Astrocyte of the cerebellum (primary cell): ENCODE measurements around the gene CLIP3.
A peak's percentile ranks its signal among the peaks of the same experiment; 100 is the strongest.

Experiments used
- DNase-seq: peaks from one replicate; pipeline ENCODE4 v3.0.0-alpha.2; 2011; ENCODE audit warnings: low read depth
- H3K4me3 ChIP-seq: 2 replicates; pipeline ENCODE4 v1.5.1; 2011; ENCODE audit warnings: mild to moderate bottlenecking, low read depth, low read length, moderate library complexity
- in situ Hi-C: cut with HindIII; loops from 2 replicates; pipeline ENCODE4 v1.10.0; 2017; ENCODE audit warnings: low sequenced_read_pairs
- TF ChIP-seq, protein P1 (sequence below): IDR thresholded peaks from 2 replicates; pipeline ENCODE4 v1.5.1; 2012; ENCODE audit warnings: low read length, low read depth, moderate library complexity, mild to moderate bottlenecking; ENCODE audit errors: missing control alignments

The CLIP3 gene

DNA sequence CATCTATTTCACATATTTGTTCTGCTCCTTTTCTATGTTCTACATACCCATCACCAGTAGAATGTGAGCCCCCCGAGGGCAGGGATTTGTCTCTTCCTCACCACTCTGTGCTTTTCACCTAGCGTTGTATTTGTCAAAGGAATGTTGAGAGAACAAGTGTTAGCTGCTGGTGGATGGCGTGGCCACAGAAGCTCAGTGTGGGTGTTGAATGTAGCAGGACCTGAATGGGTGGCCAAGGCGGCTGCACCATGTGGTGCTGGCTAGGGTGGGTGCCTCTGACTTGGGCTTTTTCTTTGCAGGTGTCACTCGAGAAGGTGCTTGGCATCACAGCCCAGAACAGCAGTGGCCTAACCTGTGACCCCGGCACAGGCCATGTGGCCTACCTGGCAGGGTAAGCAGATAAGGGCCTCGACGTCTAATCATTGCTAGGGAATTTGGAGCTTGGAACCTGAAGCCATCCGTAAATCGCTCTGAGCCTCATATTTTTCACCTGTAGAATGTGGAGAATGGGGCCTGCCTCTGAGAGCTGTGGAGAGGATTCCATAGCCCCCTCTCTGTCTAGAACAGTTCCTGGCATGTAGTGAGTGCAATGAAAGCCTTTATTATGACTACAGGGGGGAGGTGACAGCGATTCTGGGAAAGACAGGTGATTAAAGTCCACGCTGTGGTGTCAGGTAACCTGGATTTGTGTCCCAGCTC is 26.0 kb upstream of the CLIP3 start:
- H3K4me3 ChIP-seq: no peak overlapping the region
- TF ChIP-seq, protein P1, sequence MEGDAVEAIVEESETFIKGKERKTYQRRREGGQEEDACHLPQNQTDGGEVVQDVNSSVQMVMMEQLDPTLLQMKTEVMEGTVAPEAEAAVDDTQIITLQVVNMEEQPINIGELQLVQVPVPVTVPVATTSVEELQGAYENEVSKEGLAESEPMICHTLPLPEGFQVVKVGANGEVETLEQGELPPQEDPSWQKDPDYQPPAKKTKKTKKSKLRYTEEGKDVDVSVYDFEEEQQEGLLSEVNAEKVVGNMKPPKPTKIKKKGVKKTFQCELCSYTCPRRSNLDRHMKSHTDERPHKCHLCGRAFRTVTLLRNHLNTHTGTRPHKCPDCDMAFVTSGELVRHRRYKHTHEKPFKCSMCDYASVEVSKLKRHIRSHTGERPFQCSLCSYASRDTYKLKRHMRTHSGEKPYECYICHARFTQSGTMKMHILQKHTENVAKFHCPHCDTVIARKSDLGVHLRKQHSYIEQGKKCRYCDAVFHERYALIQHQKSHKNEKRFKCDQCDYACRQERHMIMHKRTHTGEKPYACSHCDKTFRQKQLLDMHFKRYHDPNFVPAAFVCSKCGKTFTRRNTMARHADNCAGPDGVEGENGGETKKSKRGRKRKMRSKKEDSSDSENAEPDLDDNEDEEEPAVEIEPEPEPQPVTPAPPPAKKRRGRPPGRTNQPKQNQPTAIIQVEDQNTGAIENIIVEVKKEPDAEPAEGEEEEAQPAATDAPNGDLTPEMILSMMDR: no peak
- in situ Hi-C loops: no loop called here
- DNase-seq: no peak

DNA sequence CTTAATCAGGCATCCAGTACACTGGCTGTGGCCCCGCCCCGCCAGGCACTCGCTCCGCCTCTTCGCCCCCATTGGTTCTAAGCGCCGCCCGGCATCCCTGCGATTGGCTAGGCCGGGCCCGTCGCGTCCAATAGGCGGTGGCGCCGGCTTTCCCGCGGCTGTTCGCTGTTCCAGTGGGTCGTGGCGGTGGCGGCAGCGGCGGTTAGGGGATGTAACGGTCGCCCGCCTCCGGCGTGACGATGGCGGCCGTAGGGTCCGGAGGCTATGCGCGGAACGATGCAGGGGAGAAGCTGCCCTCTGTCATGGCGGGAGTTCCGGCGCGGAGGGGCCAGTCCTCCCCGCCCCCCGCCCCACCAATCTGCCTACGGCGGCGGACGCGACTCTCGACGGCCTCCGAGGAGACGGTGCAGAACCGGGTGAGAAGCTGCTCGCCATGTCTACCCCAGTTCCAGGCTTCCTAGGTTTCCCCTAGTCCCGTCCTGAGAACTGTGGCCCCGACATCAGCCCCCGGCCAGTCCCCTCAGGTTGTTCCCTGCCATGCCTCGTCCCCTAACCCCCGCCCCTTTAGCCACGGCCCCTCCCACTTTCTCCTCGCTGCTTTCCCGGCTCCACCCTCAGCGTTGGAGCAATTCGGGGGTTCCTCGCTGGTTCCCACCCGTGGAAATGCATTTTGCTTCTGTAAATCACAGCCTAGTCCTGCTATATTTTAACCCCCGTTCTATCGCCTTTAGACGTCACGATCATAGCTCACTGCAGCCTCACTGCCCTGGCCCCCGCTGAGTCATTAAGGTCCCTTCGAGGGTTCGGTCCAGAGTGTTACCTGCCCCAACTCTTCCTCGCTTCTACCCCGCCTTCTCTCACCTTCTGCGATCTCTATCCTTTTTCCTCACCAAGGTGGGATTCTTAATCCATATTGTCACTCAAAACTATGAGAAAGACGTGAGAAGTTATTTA is 22.3 kb upstream of the CLIP3 start, which contains the start of gene WDR62:
Gene WDR62 (plus strand): TSS at position 165 of the 954 bp plus-strand sequence. CDS start 75 bp downstream, at position 240.
- no peak for DNase-seq
- peak within 1 kb of the TSS; percentile 53 for H3K4me3 ChIP-seq
- TF ChIP-seq, protein P1: no peak
- in situ Hi-C loops: no loop called here

DNA sequence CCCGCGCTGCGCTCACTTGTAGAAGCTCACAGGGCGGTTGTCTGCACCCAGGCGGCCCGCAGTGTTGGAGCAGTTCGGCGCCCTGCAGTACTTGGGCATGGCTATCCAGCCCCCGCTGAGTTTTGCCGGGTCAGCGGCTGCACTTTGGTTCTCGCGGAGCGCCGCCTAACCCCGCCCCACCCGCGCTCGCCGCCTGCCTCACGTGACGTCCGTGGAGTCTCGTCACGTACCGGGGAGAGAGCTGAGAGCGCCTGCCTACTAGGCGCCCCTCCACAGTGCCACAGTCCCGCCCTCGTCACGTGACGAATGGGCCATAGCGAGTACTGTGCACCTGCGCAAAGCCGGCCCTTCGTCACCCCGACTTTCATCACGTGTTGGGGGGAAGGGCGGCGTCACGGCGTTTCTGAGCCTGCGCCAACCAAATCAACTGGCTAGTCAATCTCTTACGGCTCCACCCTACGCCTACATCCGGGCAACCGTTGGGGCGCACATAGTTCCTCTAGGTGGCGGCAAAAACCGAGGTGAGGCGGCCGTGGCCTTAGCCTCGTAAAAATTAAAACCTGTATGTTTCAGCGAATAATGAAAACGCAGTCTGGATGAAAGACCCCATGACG is 21.6 kb upstream of the CLIP3 start, which contains the start of gene THAP8:
Gene THAP8 (minus strand): TSS at position 167 of the 614 bp plus-strand sequence. CDS start 68 bp downstream, at position 99.
- H3K4me3 ChIP-seq: peak within 1 kb of the TSS; percentile 53
- in situ Hi-C loops: no loop called here
- peak; percentile 99 for DNase-seq
- TF ChIP-seq, protein P1: peak; percentile 62

DNA sequence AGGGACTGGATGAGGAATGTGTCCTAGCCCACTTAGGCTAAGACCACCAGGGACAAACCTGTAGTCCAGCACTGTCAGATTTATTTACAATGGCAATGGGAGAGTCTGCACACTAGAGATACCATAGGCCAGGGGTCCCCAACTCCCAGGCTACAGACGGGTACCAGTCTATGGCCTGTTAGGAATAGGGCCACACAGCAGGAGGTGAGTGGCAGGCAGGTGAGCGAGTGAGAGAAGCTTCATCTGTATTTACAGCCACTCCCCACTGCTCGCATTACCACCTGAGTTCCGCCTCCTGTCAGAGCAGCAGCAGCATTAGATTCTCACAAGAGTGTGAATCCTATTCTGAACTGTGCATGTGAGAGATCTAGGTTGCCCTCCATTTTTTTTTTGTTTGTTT is 19.0 kb upstream of the CLIP3 start:
- in situ Hi-C loops: no loop called here
- DNase-seq: no peak
- TF ChIP-seq, protein P1: no peak
- H3K4me3 ChIP-seq: no peak overlapping the region

DNA sequence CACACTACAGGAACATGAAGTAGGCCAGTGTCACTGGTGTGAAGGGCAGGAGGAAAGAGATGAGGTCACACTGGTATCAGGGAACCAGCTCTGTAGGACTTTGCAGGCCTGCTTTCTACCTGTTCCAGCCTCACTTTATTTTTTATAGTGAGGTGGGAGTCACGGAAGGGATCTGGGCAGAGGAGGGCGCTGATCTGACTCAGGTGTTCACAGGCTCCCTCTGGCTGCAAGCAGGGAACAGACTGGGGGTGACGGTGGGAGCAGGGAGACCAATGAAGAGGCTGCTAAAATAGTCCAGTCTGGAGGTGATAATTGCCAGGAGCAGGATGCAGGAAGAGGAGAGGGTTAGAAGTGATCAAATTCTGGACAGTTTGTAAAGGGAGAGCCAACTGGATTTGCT is 18.6 kb upstream of the CLIP3 start:
- in situ Hi-C loops: no loop called here
- DNase-seq: no peak
- H3K4me3 ChIP-seq: no peak overlapping the region
- TF ChIP-seq, protein P1: no peak

DNA sequence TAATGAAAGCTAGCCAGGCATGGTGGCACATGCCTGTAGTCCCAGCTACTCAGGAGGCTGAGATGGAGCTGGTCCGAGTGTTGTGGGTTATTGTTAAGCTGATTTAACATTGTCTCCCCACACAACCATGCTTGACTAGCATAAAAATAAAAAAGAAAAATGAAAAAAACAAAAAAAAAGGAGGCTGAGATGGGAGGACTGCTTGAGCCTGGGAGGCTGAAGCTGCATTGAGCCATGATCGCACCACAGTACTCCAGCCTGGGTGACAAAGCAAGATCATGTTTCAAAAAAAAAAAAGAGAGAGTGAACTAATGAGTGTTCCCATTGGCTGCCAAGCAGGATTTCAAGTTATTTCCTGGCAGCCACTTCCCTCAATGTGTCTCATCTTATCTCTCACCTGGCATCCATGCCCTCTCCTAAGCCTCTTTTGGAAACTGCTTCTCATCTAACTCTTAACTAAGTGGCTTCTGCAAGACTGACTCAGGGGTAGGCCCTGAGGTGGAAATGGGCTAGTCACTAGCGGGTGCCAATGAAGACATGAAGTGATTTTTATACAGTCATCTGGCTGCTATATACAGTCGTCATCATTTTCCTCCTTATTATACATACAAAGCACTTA is 16.5 kb upstream of the CLIP3 start:
- TF ChIP-seq, protein P1: no peak
- in situ Hi-C loops: no loop called here
- no peak overlapping the region for H3K4me3 ChIP-seq
- no peak for DNase-seq
